GM21515 (cell line): ENCODE results near the gene PHLPP1.

ENCODE experiments used
- ATAC-seq: cut with Tn5 transposase; IDR thresholded peaks from one replicate; pipeline ENCODE4 v1.9.1; 2021; ENCODE audit not compliant: unreplicated experiment

Gene PHLPP1

DNA sequence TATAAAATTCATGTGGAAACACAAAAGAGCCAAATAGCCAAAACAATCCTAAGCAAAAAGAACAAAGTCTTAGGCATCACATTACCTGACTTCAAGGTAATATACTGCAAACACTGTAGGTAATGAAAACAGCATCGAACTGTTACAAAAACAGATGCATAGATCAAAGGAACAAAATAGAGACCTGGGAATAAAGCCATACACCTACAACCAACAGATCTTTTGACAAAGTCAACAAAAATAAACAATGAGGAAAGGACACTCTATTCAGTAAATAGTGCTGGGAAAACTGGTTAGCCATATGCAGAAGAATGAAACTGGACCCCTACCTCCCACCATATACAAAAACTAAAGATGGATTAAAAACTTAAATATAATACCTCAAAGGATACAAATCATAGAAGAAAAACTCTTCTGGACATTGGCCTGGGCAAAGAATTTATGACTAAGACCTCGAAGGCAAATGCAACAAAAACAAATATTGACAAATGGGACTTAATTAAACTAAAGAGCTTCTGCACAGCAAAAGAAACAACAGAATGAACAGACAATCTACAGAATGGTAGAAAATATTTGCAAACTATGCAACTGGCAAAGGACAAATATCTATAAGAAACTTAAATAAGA lies 218.0 kb downstream of the PHLPP1 start:
- ATAC-seq: no peak

DNA sequence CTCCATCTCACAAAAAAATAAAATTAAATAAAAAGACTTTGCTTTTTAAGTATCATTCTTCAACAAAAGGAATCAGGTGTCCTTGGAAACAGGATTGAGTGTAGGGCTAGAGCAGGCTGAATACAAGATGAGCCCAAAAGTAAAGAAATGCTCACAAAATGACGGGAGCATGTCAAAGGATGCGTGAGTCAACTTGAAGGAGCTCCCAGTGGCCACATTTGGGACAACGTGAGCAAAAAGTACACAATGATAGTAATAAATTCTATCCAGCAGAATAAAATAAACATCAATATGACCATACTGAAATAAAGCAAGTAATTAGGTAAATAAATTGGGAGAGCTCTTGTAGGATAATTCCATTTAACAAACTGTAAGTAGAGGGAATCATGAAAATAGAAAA lies 220.7 kb downstream of the PHLPP1 start:
- ATAC-seq: no peak

GRCh38 chr18:62937065-62937464 lies 221.7 kb downstream of the PHLPP1 start:
- ATAC-seq: no peak

- no peak for ATAC-seq
Observed at GRCh38 chr18:62938006-62938405, 222.7 kb downstream of the PHLPP1 start.

GRCh38 chr18:62938487-62938886 lies 223.1 kb downstream of the PHLPP1 start:
- ATAC-seq: peak; percentile 85

- ATAC-seq: no peak
Observed at GRCh38 chr18:62939433-62939832, 224.1 kb downstream of the PHLPP1 start.

DNA sequence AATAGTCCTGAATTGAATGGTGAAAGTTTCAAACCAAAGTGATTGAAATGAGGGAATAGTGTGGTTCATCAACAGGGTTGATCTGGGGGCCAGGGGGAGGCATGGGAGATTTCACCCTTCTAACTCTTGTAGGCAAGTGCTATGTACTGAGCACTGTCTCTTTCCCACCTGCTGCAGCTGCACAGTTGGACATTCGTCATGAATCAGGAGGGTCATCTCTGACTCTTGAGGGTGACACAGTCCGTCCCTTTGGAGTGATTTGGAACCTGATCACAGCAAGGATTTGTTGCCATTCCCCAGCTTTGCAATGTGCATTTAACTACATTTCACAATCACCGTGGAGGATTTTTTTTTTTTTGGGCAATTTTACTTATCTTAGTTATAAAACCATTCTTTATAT lies 224.6 kb downstream of the PHLPP1 start:
- no peak for ATAC-seq

DNA sequence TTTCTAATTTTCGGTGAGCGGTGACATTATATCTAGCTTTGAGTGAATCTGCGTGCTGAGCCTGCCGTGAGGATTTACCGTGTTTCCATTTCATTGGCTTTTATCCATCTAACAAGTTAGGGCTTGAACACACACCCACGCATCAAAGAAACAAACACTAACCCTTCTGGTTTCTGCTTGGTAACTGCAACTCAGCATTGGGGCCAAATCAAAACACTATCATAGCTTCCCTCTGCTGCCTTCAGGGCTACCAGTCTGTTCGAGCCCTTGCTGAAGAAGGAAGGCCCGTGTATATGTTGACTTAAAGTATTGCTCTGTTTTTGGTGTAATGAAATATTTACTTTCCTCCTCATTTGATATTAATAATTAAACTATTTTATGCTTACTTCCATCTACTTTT lies 227.2 kb downstream of the PHLPP1 start:
- no peak for ATAC-seq

- ATAC-seq: no peak
Observed at GRCh38 chr18:62944454-62944853, 229.1 kb downstream of the PHLPP1 start.

- no peak for ATAC-seq
Observed at GRCh38 chr18:62948788-62949187, 233.4 kb downstream of the PHLPP1 start.

DNA sequence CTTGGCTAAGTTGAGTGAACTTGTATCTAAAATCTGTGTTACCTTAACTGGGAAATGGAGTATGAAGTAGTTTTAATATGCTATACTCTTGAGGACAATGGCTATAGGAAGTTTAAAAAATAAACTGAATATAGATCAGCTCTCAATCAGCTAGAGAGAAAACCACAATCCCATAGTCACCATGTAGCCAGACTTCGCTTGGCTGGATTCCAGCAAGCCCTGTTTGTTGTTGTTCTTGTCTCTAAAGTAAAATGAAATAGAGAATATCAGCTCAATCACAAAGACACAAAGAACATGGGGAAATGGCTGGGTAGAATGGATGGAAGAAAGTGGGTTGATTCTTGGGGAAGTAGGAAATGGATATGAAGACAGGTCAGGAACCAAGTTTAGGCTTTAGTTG lies 234.9 kb downstream of the PHLPP1 start:
- no peak for ATAC-seq

GRCh38 chr18:62952807-62953206 lies 237.5 kb downstream of the PHLPP1 start:
- ATAC-seq: no peak

DNA sequence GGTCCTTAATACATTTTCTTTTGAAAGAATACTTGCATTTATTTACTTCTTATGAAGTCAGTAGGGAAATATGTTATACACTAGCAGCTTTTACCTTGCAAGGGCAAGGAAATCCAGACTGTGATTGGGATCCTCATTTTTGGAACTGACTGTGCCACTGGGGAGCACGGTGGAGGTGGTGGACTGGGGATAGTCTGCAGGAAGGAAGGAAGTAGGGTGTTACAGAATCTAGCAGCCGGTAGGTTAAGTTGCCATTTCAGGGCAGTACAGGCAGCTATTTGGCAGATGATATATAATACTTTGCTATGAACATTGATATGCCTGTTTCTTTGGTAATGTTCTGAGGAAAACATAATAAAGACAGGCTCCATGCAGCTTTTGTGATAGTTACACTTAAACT lies 238.3 kb downstream of the PHLPP1 start:
- no peak for ATAC-seq

- ATAC-seq: no peak
Observed at GRCh38 chr18:62954366-62954765, 239.0 kb downstream of the PHLPP1 start.

- no peak for ATAC-seq
Observed at GRCh38 chr18:62957885-62958472, 242.6 kb downstream of the PHLPP1 start.

DNA sequence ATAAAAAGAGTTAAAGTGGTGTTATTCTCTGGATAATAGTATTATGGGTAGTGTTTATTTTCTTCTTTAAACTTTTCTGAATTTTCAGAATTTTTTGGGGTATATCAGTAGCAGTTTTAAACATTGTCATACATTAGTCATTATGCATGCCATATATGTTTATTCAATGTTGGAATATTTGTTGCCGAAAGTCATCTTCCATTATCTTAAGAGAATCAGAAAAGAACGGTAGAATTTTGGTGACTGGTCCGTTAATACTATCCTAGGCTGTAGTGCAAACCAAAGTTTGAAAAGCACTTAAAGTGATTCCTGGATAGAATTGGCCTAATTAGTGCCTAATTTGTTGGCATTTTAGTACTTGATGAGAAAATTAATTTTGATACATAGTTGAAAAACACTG lies 244.1 kb downstream of the PHLPP1 start:
- no peak for ATAC-seq

DNA sequence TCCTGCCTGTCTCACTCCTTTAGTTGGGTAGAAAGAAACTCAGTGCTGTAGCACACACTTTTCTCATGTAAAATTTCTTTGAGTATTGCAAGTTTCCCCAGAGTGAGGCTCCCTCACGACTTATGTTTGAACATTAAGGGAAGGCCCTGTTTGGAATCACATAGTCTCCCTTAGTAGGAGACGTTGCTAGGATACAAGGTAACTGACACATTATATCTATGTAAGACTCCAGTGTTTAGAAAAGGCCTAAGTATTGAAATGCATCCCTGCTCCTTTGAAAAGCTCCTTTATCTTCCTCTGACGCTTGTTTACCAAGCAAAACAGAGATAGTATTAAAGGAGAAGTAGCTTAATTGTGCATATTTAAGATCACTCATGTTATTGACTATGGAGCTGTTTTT lies 248.2 kb downstream of the PHLPP1 start:
- no peak for ATAC-seq

DNA sequence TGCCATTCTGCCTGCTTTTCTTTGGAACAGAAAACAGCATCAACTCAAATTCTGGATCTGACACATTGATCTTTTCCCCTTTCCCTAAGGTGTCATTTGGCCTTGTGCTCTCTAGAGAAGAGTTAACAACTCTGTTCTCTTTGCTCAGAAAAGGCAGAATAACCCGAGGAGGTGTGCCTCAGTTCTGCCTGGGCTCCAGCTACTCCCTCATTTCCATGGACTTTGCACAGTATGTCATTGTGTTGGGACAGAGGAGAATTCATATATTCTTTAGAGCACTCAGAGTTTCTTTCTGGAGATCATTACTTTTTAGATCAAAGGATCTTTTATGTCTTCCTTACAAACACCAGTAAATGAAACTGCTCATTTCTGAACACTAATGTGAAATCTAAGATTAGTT lies 249.1 kb downstream of the PHLPP1 start:
- no peak for ATAC-seq

DNA sequence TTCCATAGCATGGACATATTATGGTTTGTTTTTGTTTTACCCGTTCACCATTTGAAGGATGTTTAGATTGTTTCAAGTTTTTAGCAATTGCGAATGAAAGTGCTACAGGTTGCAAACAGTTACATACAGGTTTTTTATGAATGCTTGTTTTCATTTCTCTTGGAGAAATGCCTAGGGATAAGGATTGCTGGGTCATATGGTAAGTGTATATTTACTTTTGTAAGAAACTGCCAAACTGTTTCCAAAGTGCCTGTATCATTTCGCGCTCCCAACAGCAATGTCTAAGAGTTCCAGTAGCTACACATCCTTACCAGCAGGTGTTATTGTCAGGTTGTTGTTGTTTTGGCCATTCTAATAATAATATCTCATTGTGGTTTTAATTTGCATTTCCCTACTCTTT lies 251.7 kb downstream of the PHLPP1 start:
- ATAC-seq: no peak

DNA sequence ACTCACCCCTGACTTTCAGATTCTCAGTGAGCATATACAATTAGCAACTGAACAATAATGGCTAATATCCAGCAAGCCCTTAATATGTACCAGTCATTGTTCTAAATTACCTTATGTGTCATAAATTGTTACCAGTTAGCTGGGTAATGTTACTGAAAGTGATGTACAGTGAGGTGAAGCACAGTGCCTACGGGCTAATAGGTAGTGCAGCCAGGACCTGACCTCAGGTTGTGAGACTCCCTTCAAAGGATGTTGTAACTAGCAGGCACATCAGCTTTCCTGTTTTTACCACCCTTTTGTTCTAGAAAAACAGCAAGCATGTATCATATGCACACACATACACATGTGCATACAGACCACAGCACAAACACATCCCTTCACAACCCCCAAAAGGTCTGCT lies 258.3 kb downstream of the PHLPP1 start:
- ATAC-seq: no peak

GRCh38 chr18:62974388-62974787 lies 259.0 kb downstream of the PHLPP1 start:
- no peak for ATAC-seq

- no peak for ATAC-seq
Observed at GRCh38 chr18:62974928-62975675, 259.8 kb downstream of the PHLPP1 start.
